Neural crest cell (in vitro differentiated cells): ENCODE results near the gene CRHR2. TPM values are rescaled to one million over a fixed set of nuclear protein-coding genes. Genes with fewer than 3 reads are reported as not detected.

ENCODE experiments used
- DNase-seq: peaks from one replicate; pipeline ENCODE4 v3.0.0; 2021; ENCODE audit warnings: low read depth, mixed read lengths, low spot score
- H3K27ac Mint-ChIP-seq: one replicate; pipeline ENCODE4 v1.8.0; 2021; ENCODE audit warnings: mild to moderate bottlenecking, mixed read lengths; ENCODE audit not compliant: unreplicated experiment
- H3K27me3 Mint-ChIP-seq: 2 replicates; pipeline ENCODE4 v1.8.0; 2021; ENCODE audit warnings: low read depth, mild to moderate bottlenecking, mixed read lengths
- H3K36me3 Mint-ChIP-seq: 2 replicates; pipeline ENCODE4 v1.8.0; 2021; ENCODE audit warnings: low read depth, mild to moderate bottlenecking, mixed read lengths
- H3K4me1 Mint-ChIP-seq: 2 replicates; pipeline ENCODE4 v1.8.0; 2021; ENCODE audit warnings: mixed read lengths
- H3K4me3 Mint-ChIP-seq: one replicate; pipeline ENCODE4 v1.8.0; 2021; ENCODE audit warnings: mild to moderate bottlenecking, mixed read lengths
- H3K9me3 Mint-ChIP-seq: 2 replicates; pipeline ENCODE4 v1.8.0; 2021; ENCODE audit warnings: mixed read lengths
- CTCF ChIP-seq: fragments of 200-600 bp; sonication (generic); conservative IDR thresholded peaks from 2 replicates; pipeline ENCODE4 v1.5.0; 2021; ENCODE audit warnings: antibody characterized with exemption, mild to moderate bottlenecking
- total RNA-seq: library from RNA; stranded (reverse); gene quantifications from 2 replicates; pipeline ENCODE4 v1.2.1, GENCODE V29; 2021

CRHR2 gene
- total RNA-seq, 1 donor from 2014 or later = not detected

- H3K4me1 Mint-ChIP-seq = no peaks in the 10 kb centered on the region
- no peaks in the 10 kb centered on the region for H3K9me3 Mint-ChIP-seq
- TF ChIP-seq CTCF = no peak
- DNase-seq = no peak
- no peak overlapping the region for H3K4me3 Mint-ChIP-seq
- H3K36me3 Mint-ChIP-seq = peaks cover 28% of the 10 kb centered on the region
- H3K27ac Mint-ChIP-seq = no peak overlapping the region
- no peaks in the 10 kb centered on the region for H3K27me3 Mint-ChIP-seq
Observed at GRCh38 chr7:30630986-30631385, 51.3 kb downstream of the CRHR2 start.

- Mint-ChIP-seq H3K27me3 (no peaks in the 10 kb centered on the region), H3K9me3 (no peaks in the 10 kb centered on the region), H3K4me3 (no peak overlapping the region), H3K27ac (no peak overlapping the region), H3K4me1 (no peaks in the 10 kb centered on the region), H3K36me3 (peaks cover 7% of the 10 kb centered on the region)
- DNase-seq = no peak
- TF ChIP-seq CTCF = no peak
Observed at GRCh38 chr7:30627026-30627425, 55.2 kb downstream of the CRHR2 start.

GRCh38 chr7:30625283-30625682 is 57.0 kb downstream of the CRHR2 start:
- peaks cover 13% of the 10 kb centered on the region for H3K36me3 Mint-ChIP-seq
- no peaks in the 10 kb centered on the region for H3K27me3 Mint-ChIP-seq
- H3K9me3 Mint-ChIP-seq = no peaks in the 10 kb centered on the region

GRCh38 chr7:30618961-30619360 is 63.3 kb downstream of the CRHR2 start:
- H3K9me3 Mint-ChIP-seq = no peaks in the 10 kb centered on the region
- no peaks in the 10 kb centered on the region for H3K4me1 Mint-ChIP-seq
- no peaks in the 10 kb centered on the region for H3K27me3 Mint-ChIP-seq
- H3K36me3 Mint-ChIP-seq = peaks cover 25% of the 10 kb centered on the region
- H3K27ac Mint-ChIP-seq = no peak overlapping the region
- no peak for TF ChIP-seq CTCF
- no peak for DNase-seq
- H3K4me3 Mint-ChIP-seq = no peak overlapping the region

More at GRCh38 chr7:30625283-30625682, 57.0 kb downstream of the CRHR2 start:
- Mint-ChIP-seq H3K4me1 (no peaks in the 10 kb centered on the region), H3K4me3 (no peak overlapping the region), H3K27ac (no peak overlapping the region)
- TF ChIP-seq CTCF = no peak
- no peak for DNase-seq

- Mint-ChIP-seq H3K36me3 (peaks cover 31% of the 10 kb centered on the region), H3K4me3 (no peak overlapping the region), H3K27me3 (no peaks in the 10 kb centered on the region), H3K9me3 (no peaks in the 10 kb centered on the region), H3K27ac (no peak overlapping the region), H3K4me1 (no peaks in the 10 kb centered on the region)
- TF ChIP-seq CTCF = no peak
- no peak for DNase-seq
Observed at GRCh38 chr7:30618080-30618676, 64.1 kb downstream of the CRHR2 start.
